ENCODE data around the gene EML6. TPM values are rescaled to one million over a fixed set of nuclear protein-coding genes. Genes with fewer than 3 reads are reported as not detected.

Gene EML6
- total and polyA plus RNA-seq, 2 of the 8 experiments (the other 6 are each of a cell fraction or from before 2014, with no cell fraction given): 1.2 to 1.6 TPM

DNA sequence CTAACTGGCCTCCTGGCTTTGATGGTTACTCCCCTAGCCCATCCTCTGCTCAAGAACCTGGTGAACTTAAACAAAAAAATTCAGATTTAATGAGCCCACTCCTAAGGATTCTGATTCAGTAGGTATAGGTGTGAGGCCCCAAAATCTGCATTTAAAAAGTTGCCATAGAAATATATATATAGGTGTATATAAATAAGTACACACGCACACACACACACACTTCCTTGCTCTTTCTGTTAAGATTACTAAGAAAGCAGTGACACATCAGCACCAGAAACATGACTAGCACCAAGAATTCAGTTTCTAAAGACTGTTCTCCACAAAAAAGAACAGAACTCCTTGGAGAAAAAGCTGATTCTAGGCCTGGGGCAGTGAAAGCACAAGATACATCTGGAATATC lies 17.8 kb downstream of the EML6 start (continued):
- no peak for TF ChIP-seq PHF8 (conservative IDR thresholded peaks at IDR 0.05; ENCODE audit: low read depth, low read length)
- TF ChIP-seq, protein P1, sequence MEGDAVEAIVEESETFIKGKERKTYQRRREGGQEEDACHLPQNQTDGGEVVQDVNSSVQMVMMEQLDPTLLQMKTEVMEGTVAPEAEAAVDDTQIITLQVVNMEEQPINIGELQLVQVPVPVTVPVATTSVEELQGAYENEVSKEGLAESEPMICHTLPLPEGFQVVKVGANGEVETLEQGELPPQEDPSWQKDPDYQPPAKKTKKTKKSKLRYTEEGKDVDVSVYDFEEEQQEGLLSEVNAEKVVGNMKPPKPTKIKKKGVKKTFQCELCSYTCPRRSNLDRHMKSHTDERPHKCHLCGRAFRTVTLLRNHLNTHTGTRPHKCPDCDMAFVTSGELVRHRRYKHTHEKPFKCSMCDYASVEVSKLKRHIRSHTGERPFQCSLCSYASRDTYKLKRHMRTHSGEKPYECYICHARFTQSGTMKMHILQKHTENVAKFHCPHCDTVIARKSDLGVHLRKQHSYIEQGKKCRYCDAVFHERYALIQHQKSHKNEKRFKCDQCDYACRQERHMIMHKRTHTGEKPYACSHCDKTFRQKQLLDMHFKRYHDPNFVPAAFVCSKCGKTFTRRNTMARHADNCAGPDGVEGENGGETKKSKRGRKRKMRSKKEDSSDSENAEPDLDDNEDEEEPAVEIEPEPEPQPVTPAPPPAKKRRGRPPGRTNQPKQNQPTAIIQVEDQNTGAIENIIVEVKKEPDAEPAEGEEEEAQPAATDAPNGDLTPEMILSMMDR (IDR thresholded peaks at IDR 0.05; ENCODE audit: control extremely low read depth in 1 of 3, insufficient read depth in 1 of 3, low read depth in 1 of 3, low read length in 3 of 3): no peak
- TF ChIP-seq CBX5 (IDR thresholded peaks at IDR 0.05; ENCODE audit: low read depth, low read length): no peak
- TF ChIP-seq RXRA (IDR thresholded peaks at IDR 0.05; ENCODE audit: insufficient read depth, low read depth, low read length): no peak
- no peak for TF ChIP-seq KDM4A (IDR thresholded peaks at IDR 0.05; ENCODE audit: low read depth, low read length, severe bottlenecking)
